GM18502 (cell line): ENCODE results near the gene CHMP3.
"Not testable (repeated sequence)": the region's sequence is repeated elsewhere in the genome, so short reads cannot be mapped to it uniquely, and the experiment has no call there.

Experiments
- ATAC-seq: cut with Tn5 transposase; IDR thresholded peaks from one replicate; pipeline ENCODE4 v1.9.1; 2021; ENCODE audit warnings: mild to moderate bottlenecking; ENCODE audit not compliant: unreplicated experiment, poor library complexity

The CHMP3 gene

DNA sequence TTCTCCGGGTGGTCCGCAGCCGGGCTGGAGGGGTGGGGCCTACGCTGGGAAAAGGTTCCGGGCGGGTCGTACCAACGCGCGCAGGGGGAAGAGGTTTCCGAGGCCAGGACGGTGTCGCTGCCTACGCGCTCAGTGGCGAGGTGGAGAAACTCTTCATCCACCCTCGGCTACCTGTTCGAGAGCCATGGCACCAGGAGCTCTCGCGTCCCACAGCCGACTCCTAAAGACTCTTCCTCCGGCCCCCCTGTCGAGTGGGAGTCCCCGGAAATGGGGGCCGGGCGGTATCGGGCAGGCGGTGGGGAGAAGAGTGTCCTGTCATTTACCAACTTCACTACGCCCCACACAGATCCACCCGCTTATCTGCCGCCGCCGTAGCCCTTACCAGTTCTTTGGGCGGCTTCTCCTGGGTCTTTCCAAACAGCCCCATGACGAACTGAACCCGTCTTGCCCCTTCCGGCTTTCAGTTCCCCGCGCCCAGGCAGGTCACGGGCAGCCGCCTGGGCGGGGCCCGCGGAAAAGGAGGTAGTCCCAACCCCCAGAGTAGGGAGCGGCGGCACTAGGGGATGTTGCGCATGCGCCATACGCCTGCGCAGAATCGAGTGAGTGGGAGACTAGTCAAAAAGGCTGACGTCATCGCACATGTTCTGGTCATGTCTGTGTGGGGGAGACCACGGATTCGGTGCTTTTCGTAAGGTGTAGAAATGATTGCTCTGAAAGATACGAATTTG lies at the start of gene CHMP3:
TSS of gene CHMP3 (minus strand) at position 522 of the 728 bp plus-strand sequence. CDS start at position 427, 95 bp downstream.
- peak; percentile 88 for ATAC-seq

DNA sequence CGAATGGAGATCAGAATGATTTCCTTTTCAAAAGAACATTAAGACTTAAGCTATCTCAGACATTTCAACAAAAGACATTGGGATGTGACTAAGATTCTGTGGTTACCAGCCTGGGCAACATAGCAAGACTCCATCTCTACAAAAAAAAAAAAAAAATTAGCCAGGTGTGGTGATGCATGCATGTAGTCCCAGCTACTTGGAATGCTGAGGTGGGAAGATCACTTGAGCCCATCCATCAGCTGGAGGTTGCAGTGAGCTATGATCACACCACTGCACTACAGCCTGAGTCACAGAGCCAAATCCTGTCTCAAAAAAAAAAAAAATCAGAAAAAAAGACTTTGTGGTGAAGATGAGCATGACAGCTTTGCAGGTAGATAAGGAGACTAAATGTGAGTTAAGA lies 47.6 kb upstream of the CHMP3 start:
- no peak for ATAC-seq

GRCh38 chr2:86608832-86609410 lies 45.7 kb upstream of the CHMP3 start:
- no peak for ATAC-seq

DNA sequence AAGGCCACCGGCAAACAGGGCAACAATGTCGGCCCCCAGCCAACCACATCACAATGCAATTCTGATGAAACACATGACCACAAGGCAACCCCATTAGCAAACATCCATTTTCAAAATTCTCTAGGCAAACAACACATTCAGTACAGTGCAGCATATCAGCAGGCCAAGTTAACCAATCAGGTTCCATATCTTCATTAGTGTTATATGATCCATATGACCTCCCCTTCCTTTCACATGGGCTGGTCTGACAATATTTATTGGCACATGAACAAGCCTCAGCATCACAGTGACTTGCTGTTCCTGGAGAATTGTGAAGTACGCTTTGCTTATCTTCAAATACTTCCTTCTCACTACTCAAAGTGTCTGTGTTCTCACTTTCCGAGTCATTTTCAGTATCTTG lies 40.7 kb upstream of the CHMP3 start:
- no peak for ATAC-seq

GRCh38 chr2:86598966-86599365 lies 35.7 kb upstream of the CHMP3 start:
- ATAC-seq = no peak

GRCh38 chr2:86596118-86596517 lies 32.9 kb upstream of the CHMP3 start:
- ATAC-seq = no peak

GRCh38 chr2:86593266-86593665 lies 30.0 kb upstream of the CHMP3 start:
- ATAC-seq = no peak

GRCh38 chr2:86592547-86593230 lies 29.4 kb upstream of the CHMP3 start:
- no peak for ATAC-seq

- not testable (repeated sequence) for ATAC-seq
Measured at GRCh38 chr2:86589701-86590100, 26.5 kb upstream of the CHMP3 start.

DNA sequence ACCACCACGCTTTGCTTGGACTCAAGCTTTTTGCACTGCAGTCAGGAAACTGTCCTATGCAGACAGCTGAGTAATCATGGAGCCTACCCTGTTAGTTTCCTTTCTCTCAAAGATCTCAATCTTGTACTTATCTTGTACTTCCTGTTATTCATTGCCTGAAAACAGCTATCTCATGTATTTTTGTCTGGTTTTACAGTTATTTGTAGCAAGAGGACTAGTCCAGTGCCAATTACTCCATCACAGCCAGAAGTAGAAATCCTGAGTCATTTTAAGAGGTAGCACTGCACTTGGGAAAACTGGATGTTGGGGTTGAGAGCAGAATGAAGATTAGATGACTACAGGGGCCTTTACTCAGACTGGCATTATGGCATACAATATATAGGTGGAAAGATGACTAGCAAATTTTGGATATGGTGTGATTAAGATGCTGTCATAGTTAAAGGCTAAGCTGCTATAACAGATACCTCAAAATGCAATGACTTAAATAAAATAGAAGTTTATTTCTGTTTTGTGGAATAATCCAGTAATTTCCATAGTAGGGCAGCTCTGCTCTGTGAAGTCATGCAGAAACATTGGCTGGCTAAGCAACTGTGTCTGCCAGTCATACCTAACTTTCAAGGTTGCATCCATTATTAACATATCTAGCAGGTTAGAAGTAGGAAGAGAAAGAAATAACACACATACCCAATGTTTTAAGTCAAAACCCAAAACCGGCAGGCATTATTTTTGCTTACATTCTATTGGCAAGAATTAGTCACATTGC lies 21.1 kb upstream of the CHMP3 start:
- ATAC-seq = peak; percentile 83

- no peak for ATAC-seq
Measured at GRCh38 chr2:86580560-86580959, 17.3 kb upstream of the CHMP3 start.

- ATAC-seq = no peak
Measured at GRCh38 chr2:86577817-86578456, 14.7 kb upstream of the CHMP3 start.

- ATAC-seq = no peak
Measured at GRCh38 chr2:86570059-86570458, 6.8 kb upstream of the CHMP3 start.

- ATAC-seq = no peak
Measured at GRCh38 chr2:86566821-86567190, 3.6 kb upstream of the CHMP3 start.

GRCh38 chr2:86566158-86566820 lies 3.0 kb upstream of the CHMP3 start:
- ATAC-seq = no peak

DNA sequence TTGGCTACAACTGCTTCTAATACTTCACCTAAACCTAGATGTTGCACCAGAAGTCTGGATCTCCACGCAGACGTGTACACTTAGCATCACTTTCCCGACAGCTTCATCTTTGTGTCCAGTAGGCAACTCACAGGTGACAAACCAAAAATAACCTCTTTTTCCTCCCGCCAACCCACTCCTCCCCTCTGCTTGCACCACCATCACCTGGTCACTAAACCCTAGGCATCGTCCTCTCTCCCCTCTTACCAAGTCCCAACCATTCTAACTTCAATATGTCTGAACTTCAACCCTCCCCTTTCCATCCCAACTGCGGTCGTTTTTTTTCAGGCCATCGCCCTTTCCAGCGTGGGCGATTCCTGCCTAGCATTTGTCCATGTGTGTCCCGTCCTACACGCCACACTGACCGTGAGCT lies 413 bp upstream of the CHMP3 start:
- ATAC-seq = no peak

DNA sequence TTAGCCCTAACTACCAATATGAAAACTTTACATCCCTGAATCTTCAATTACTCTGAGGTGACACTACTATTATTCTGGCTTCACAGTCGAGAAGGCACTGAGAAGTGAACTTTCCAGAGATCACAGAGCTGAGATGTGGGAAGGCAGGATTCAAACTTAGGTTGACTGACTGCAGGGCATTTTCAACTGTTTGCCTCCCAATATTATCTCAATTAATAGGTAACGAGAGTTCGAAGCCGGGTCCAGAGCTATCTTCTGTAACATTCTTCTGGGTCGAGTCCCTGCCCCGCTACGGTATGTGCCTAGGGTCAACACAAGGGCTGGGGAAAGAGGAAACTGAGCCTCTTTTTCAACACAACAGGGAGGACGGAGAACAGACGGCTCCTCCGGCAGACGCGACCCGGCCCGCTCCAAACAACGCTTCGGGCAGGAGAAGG lies 740 bp downstream of the CHMP3 start:
- ATAC-seq = no peak

GRCh38 chr2:86557836-86558235 lies 5.4 kb downstream of the CHMP3 start:
- no peak for ATAC-seq

GRCh38 chr2:86556508-86556907 lies 6.7 kb downstream of the CHMP3 start:
- no peak for ATAC-seq

DNA sequence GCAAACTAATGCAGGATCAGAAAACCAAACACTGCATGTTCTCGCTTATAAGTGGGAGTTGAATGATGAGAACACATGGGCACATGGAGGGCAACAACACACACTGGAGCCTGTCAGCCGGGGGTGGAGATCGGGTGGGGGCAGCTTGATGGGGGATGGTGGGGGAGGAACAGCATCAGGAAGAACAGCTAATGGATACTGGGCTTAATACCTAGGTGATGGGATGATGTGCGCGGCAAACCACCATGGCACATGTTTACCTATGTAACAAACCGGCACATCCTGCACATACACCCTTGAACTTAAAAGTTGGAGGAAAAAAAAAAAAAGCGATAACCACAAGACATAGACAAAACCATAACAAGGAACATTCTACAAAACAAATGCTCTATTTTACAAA lies 10.4 kb downstream of the CHMP3 start:
- ATAC-seq = no peak
